Measurements from ENCODE around the gene TMEM201.

TMEM201 gene

GRCh38 chr1:9600861-9601834 is 12.4 kb downstream of the TMEM201 start:
- DNase-seq, result no peak

- no peak for DNase-seq
Observed at GRCh38 chr1:9601942-9602793, 13.5 kb downstream of the TMEM201 start.

GRCh38 chr1:9602794-9603167 is 14.1 kb downstream of the TMEM201 start:
- no peak for DNase-seq

GRCh38 chr1:9603307-9603706 is 14.6 kb downstream of the TMEM201 start:
- no peak for DNase-seq

GRCh38 chr1:9603766-9604753 is 15.3 kb downstream of the TMEM201 start:
- no peak for DNase-seq

GRCh38 chr1:9604836-9605235 is 16.1 kb downstream of the TMEM201 start:
- DNase-seq, result no peak

GRCh38 chr1:9605946-9606455 is 17.3 kb downstream of the TMEM201 start:
- no peak for DNase-seq

- no peak for DNase-seq
Observed at GRCh38 chr1:9606458-9606857, 17.7 kb downstream of the TMEM201 start.

GRCh38 chr1:9606948-9607347 is 18.2 kb downstream of the TMEM201 start:
- DNase-seq, result no peak

- no peak for DNase-seq
Observed at GRCh38 chr1:9607352-9607751, 18.6 kb downstream of the TMEM201 start.

GRCh38 chr1:9609998-9610397 is 21.3 kb downstream of the TMEM201 start:
- DNase-seq, result no peak

GRCh38 chr1:9610548-9610947 is 21.8 kb downstream of the TMEM201 start:
- no peak for DNase-seq

- DNase-seq, result no peak
Observed at GRCh38 chr1:9611716-9612115, 23.0 kb downstream of the TMEM201 start.

GRCh38 chr1:9612162-9612845 is 23.6 kb downstream of the TMEM201 start:
- no peak for DNase-seq

- DNase-seq, result no peak
Observed at GRCh38 chr1:9612871-9613624, 24.3 kb downstream of the TMEM201 start.

GRCh38 chr1:9613625-9614299 is 25.1 kb downstream of the TMEM201 start:
- no peak for DNase-seq

- DNase-seq, result peak; percentile 33
Observed at GRCh38 chr1:9615316-9616063, 26.8 kb downstream of the TMEM201 start.

- DNase-seq, result no peak
Observed at GRCh38 chr1:9618909-9619679, 30.4 kb downstream of the TMEM201 start.

GRCh38 chr1:9621032-9621431 is 32.3 kb downstream of the TMEM201 start:
- DNase-seq, result peak; percentile 12

Measured in fibroblast of skin of right biceps (primary cell).